ENCODE results near the gene CPAMD8.

CPAMD8 gene

DNA sequence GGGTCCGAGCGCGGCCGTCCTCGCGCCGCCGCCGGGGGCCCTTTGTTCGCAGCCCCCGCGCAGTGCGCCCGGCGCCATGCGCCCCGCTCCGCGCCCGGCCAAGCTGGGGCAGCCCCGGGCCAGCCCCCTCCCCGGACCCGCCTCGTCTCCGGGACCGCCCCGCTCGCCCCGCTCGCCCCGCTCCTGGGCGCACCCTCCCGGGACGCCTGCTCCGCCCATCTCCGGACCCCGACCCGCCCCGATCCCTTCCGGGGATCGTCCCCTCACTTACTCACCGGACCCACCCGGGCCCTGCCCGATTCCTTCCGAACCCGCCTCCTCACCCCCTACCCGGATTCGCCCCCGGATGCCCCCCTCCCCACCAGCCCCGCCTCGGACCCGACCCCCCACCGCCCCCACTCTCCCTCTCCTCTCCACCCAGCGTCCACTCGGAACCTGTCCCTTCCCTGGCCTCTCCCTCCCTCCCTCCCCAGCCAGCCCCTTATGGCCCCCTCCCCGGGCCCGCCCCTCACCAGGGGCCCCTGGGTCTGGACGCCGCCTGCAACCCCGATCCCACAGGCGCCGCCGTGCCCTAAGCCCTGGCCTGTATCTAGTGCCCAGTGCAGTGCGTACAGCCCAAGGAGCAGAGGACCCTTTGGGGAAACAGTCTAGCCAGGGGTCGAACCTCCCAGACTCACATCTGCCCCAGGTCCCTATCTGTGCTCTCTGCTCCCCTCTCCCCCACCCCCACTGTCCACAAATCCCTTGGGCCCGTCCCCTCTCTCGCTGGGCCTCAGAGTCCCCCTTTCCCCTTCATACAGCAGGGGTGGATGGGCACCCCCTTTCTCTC is at the start of gene CPAMD8:
TSS of gene CPAMD8 (minus strand) at position 105 of the 829 bp plus-strand sequence. CDS start 168 bp downstream, outside the sequence.
- Histone ChIP-seq H3K79me2 (no peaks in the 10 kb centered on the region), H3K4me3 (ENCODE audit: low read depth, low read length) (peak within 1 kb of the TSS; percentile 45), H3K27ac (no peak within 1 kb of the TSS), H3K9ac (no peak within 1 kb of the TSS), H3K4me2 (ENCODE audit: low read length) (peak within 1 kb of the TSS; percentile 76), H3K9me3 (ENCODE audit: control insufficient read depth, low read length) (no peaks in the 10 kb centered on the region), H3K4me1 (no peaks in the 10 kb centered on the region), H2AFZ (no peak within 1 kb of the TSS), H3K36me3 (ENCODE audit: control insufficient read depth, insufficient read depth, low read length) (no peaks in the 10 kb centered on the region), H3K27me3 (ENCODE audit: control insufficient read depth, insufficient read depth, low read length) (no peaks in the 10 kb centered on the region)
- TF ChIP-seq, protein P1, sequence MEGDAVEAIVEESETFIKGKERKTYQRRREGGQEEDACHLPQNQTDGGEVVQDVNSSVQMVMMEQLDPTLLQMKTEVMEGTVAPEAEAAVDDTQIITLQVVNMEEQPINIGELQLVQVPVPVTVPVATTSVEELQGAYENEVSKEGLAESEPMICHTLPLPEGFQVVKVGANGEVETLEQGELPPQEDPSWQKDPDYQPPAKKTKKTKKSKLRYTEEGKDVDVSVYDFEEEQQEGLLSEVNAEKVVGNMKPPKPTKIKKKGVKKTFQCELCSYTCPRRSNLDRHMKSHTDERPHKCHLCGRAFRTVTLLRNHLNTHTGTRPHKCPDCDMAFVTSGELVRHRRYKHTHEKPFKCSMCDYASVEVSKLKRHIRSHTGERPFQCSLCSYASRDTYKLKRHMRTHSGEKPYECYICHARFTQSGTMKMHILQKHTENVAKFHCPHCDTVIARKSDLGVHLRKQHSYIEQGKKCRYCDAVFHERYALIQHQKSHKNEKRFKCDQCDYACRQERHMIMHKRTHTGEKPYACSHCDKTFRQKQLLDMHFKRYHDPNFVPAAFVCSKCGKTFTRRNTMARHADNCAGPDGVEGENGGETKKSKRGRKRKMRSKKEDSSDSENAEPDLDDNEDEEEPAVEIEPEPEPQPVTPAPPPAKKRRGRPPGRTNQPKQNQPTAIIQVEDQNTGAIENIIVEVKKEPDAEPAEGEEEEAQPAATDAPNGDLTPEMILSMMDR (IDR thresholded peaks at IDR 0.05), result no peak

DNA sequence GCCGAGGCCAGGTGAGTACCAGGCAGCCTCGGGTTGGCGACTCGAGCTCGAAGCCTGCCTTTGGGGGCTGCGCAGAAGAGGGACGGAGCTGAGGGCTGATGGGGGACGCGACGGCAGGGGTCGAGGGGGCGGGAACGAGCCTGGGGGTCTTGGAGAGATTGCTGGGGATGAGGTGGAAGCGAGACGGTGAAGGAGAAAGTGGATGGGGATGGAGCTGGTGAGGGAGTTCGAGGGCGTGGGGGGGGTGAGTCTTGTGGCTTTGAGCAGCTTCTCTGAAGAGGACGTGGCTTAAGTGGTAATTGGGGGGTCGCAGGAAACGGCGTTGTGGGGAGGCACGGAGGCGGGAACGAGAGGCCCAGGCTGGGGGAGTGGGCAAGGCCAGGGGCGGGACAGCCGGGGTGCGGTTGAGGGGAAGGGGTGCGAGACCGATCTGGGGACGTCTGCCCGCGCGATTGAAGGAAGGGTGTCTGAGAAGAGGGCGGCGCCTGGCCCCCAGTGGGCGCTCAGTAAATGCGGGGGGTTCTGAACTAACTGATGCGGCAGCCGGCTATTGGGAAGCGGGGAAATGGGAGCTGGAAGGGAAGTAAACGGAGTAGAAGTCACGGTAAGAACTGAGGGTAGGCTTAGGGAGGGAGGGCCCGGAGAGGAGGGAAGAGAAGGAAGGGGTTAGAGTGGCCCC is 49.4 kb upstream of the CPAMD8 start:
- H3K27ac ChIP-seq, result peak overlapping the region; percentile 48
- TF ChIP-seq, protein P1 (IDR thresholded peaks at IDR 0.05), result no peak
- H3K4me2 ChIP-seq (ENCODE audit: low read length), result peak overlapping the region; percentile 82
- peaks cover 3% of the 10 kb centered on the region for H3K4me1 ChIP-seq
- H3K36me3 ChIP-seq (ENCODE audit: control insufficient read depth, insufficient read depth, low read length), result no peaks in the 10 kb centered on the region
- peak overlapping the region; percentile 73 for H3K4me3 ChIP-seq (ENCODE audit: low read depth, low read length)
- H3K27me3 ChIP-seq (ENCODE audit: control insufficient read depth, insufficient read depth, low read length), result no peaks in the 10 kb centered on the region
- H3K79me2 ChIP-seq, result peaks cover 20% of the 10 kb centered on the region
- peak overlapping the region; percentile 95 for H2AFZ ChIP-seq
- no peaks in the 10 kb centered on the region for H3K9me3 ChIP-seq (ENCODE audit: control insufficient read depth, low read length)
- H3K9ac ChIP-seq, result no peak overlapping the region

DNA sequence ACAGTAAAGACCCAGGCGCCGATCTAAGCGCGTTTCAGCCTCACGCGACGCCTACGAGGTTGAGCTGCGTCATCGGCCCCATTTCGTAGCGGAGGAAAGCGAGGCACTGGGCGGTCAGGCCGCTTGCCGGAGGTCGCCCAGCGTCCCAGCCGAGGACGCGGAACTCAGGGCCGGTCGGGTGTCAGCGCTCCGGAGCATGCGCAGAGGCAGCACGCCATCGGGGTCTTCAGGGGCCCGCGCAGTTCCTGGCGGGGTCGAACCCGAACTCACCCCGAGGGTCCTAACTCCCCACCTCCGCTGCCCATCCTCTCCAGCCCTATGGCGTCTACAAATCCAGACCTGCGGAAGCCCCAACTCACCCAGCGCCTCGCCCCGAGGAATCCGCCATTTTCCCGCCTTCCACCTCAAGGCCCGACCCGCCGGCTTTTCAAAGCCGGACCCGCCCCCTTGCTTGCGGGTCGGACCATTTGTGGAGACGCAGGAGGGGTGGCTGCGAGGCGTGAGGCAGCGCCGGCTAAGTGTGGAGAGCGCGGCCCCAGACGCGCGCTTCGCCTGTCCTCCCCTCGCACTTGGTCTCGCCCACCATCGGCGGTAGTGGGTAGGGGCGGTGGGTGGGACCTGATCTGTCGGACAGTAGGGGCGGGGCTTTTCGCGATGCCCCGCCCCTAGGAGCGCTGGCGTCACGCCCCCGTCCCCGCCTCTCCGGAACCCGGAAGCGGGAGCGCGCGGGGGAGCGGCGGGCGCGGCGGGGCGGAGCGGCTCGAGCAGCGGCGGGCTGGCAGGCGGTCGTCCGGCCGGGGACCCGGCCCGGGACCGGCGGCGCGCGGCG is 48.6 kb upstream of the CPAMD8 start, which contains the start of the genes HAUS8 and MYO9B:
TSS of gene HAUS8 (minus strand) at position 418 of the 829 bp plus-strand sequence. CDS start at position 388, 30 bp downstream.
TSS of gene MYO9B (plus strand) at position 743 of the 829 bp plus-strand sequence. CDS start 25,941 bp downstream, outside the sequence.
- H3K27me3 ChIP-seq (ENCODE audit: control insufficient read depth, insufficient read depth, low read length), result no peaks in the 10 kb centered on the region
- peaks cover 16% of the 10 kb centered on the region for H3K79me2 ChIP-seq
- H3K9ac ChIP-seq, result peak within 1 kb of the TSS; percentile 63
- peak within 1 kb of the TSS; percentile 97 for H2AFZ ChIP-seq
- H3K4me2 ChIP-seq (ENCODE audit: low read length), result peak within 1 kb of the TSS; percentile 82
- peaks cover 3% of the 10 kb centered on the region for H3K4me1 ChIP-seq
- H3K9me3 ChIP-seq (ENCODE audit: control insufficient read depth, low read length), result no peaks in the 10 kb centered on the region
- H3K4me3 ChIP-seq (ENCODE audit: low read depth, low read length), result peak within 1 kb of the TSS; percentile 96
- TF ChIP-seq, protein P1 (IDR thresholded peaks at IDR 0.05), result no peak
- H3K36me3 ChIP-seq (ENCODE audit: control insufficient read depth, insufficient read depth, low read length), result no peaks in the 10 kb centered on the region
- peak within 1 kb of the TSS; percentile 48 for H3K27ac ChIP-seq

DNA sequence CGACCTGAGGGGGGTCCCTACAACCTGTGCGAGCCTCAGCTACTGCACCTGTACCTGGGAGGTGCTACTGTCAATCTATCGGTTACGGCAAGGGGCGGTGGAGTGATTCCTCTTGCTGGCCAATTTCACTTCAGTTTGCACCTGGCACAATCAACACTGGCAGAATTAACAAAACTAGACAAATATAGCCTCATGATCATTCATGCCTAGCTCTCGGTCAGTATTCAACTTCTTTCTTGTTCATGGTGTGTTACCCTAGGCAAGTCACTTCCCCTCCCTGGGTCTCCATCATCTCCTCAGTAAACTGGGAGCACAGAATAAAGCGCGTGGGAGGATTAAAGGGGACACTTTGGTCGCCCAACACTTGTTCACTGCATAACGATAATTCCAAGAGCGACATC is 48.0 kb upstream of the CPAMD8 start:
- TF ChIP-seq, protein P1 (IDR thresholded peaks at IDR 0.05), result no peak
- H3K79me2 ChIP-seq, result peaks cover 11% of the 10 kb centered on the region
- H3K27ac ChIP-seq, result peak overlapping the region; percentile 3
- H3K4me3 ChIP-seq (ENCODE audit: low read depth, low read length), result peak overlapping the region; percentile 96
- H3K36me3 ChIP-seq (ENCODE audit: control insufficient read depth, insufficient read depth, low read length), result no peaks in the 10 kb centered on the region
- H3K27me3 ChIP-seq (ENCODE audit: control insufficient read depth, insufficient read depth, low read length), result no peaks in the 10 kb centered on the region
- no peaks in the 10 kb centered on the region for H3K9me3 ChIP-seq (ENCODE audit: control insufficient read depth, low read length)
- peak overlapping the region; percentile 97 for H2AFZ ChIP-seq
- H3K4me1 ChIP-seq, result peaks cover 3% of the 10 kb centered on the region
- H3K4me2 ChIP-seq (ENCODE audit: low read length), result peak overlapping the region; percentile 82
- H3K9ac ChIP-seq, result no peak overlapping the region

All from parathyroid adenoma (tissue), 2 donors.